ENCODE data around the gene ARID3A. TPM values are rescaled to one million over a fixed set of nuclear protein-coding genes. Genes with fewer than 3 reads are reported as not detected.

The ARID3A gene
- total and polyA plus RNA-seq, 2 of the 4 experiments (the other 2 are of a cell fraction), result 16.0 to 23.1 TPM

GRCh38 chr19:1014161-1015060 is 88.6 kb downstream of the ARID3A start:
- H3K27me3 ChIP-seq (ENCODE audit: control insufficient read depth, insufficient read depth, low read length), result no peaks in the 10 kb centered on the region
- no peak overlapping the region for H2AFZ ChIP-seq (replicated peaks; ENCODE audit: low read length, poor library complexity)
- no peak overlapping the region for H3K4me2 ChIP-seq (ENCODE audit: low read depth, low read length)
- peaks cover 38% of the 10 kb centered on the region for H3K36me3 ChIP-seq (ENCODE audit: control insufficient read depth, insufficient read depth, low read length)
- H3K4me1 ChIP-seq (ENCODE audit: control insufficient read depth, insufficient read depth, low read length), result peaks cover 36% of the 10 kb centered on the region
- BruUV-seq (replicated peaks), result no TSS peak
- H3K14ac ChIP-seq (replicated peaks; ENCODE audit: low read depth, low read length), result no peak overlapping the region
- peaks cover 0 to 63% of the 10 kb centered on the region in 2 experiments; a peak in 2 of 4 replicates for H3K79me1 ChIP-seq (ENCODE audit: low read depth in 1 of 2, low read length in 2 of 2)
- no peak for TF ChIP-seq CHD1 (IDR thresholded peaks at IDR 0.05; ENCODE audit: low read depth, low read length)
- TF ChIP-seq MXI1 (IDR thresholded peaks at IDR 0.05; ENCODE audit: borderline replicate concordance, low read depth, low read length), result no peak
- H3K9me3 ChIP-seq (ENCODE audit: control insufficient read depth, insufficient read depth, low read length), result no peaks in the 10 kb centered on the region
- intact Hi-C loops (cut with micrococcal nuclease), result no loop called here
- no peak overlapping the region for H2AK5ac ChIP-seq (ENCODE audit: low read depth, low read length)
- no peak overlapping the region for H2BK15ac ChIP-seq (ENCODE audit: low read depth, low read length)
- H3K9ac ChIP-seq (ENCODE audit: low read depth, low read length), result no peak overlapping the region
- H2BK120ac ChIP-seq (ENCODE audit: low read depth, low read length), result no peak overlapping the region
- ATAC-seq (ENCODE audit: low read depth) (no peak), DNase-seq (no peak)
- no peak overlapping the region for H2AK9ac ChIP-seq (replicated peaks; ENCODE audit: low read depth, low read length, poor library complexity)
- H4K20me1 ChIP-seq (ENCODE audit: insufficient read depth, low read length), result peaks cover 76% of the 10 kb centered on the region
- ChIA-PET POLR2A (ENCODE audit: unreplicated experiment) (no interaction called here), CTCF (no interaction called here)
- no peak overlapping the region for H3K27ac ChIP-seq (ENCODE audit: insufficient read depth, low read length)
- no peak overlapping the region for H3K18ac ChIP-seq (ENCODE audit: low read depth, low read length)
- in situ Hi-C loops (cut with MboI; ENCODE audit: low sequenced_read_pairs), result no loop called here
- H3K23ac ChIP-seq (ENCODE audit: low read depth, low read length), result no peak overlapping the region
- H3K4me3 ChIP-seq (ENCODE audit: insufficient read depth, low read depth, low read length), result no peak overlapping the region
- dilution Hi-C loops (cut with HindIII; ENCODE audit: low sequenced_read_pairs, unreplicated experiment), result no loop called here
- H3K9me1 ChIP-seq (ENCODE audit: insufficient read depth, low read length), result peaks cover 9% of the 10 kb centered on the region; the same call in 1 of the 2 replicates
- H3K56ac ChIP-seq (ENCODE audit: extremely low read depth, insufficient read depth, low read length), result no peak overlapping the region
- no peak overlapping the region for H4K5ac ChIP-seq (ENCODE audit: low read depth, low read length)
- 95% methylated on average over 29 of the region's 49 CpGs; no CpG with 5 or more reads in 1 of the 2 experiments for whole genome bisulfite sequencing, 2 experiments (ENCODE audit: extremely low coverage in 2 of 2, insufficient read length in 1 of 2)
- no peak overlapping the region for H4K91ac ChIP-seq (ENCODE audit: insufficient read depth, low read depth, low read length)
- H2BK5ac ChIP-seq (ENCODE audit: low read depth, low read length, poor library complexity, severe bottlenecking), result no peak overlapping the region
- H3K4ac ChIP-seq (ENCODE audit: low read depth, low read length), result no peak overlapping the region
- H2BK20ac ChIP-seq (ENCODE audit: low read depth, low read length), result no peak overlapping the region
- H4K8ac ChIP-seq (ENCODE audit: low read depth in 2 of 2, low read length in 2 of 2), result no peak overlapping the region

All from IMR-90 (cell line).